ENCODE measurements around the gene LTBP3. TPM values are rescaled to one million over a fixed set of nuclear protein-coding genes. Genes with fewer than 3 reads are reported as not detected.

Gene LTBP3
- total RNA-seq, 4 donors from 2014 or later, result 48.7 to 467 (median 140) TPM

DNA sequence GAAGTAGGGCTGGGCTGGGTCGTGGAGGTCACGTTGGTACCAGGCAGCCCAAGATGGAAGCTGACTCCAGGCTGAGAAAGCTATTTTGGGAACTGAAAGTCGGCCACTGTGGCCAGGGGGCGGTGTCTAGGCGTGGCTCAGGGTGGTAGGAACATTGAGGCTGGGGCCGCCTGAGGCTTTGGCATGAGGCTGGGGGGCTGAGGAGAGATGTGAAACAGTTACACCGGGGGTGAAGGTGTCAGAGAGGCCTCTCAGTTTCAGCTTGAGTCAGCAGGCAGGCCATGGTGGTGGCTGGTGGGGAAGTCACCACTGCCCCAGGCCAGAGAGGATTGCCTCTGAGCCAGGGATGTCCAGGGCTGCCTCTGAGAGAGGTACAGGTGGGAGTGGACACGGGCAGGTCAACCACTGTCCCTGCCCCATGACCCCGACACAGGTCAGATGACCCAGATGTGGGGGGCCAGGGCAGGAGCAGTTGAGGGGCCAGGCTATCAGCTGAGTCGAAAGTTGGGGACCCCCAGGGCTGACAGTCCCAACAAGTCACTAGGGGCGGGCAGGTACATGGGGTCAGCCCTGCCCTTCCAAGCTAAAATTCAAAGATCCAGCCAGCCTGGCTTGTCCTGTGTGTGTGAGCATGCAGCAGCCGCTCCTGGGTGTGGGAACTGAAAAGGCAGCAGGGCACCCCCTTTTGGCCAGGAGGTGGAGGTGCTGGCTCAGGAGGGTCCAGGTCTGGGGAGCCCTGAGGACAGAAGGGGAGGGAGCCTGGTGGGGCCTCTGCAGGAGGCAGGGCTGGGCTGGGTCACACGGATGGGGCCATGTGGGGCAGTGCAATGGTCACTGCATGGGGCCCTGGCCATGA lies 30.3 kb upstream of the LTBP3 start:
- Histone ChIP-seq H3K9me3 (no peaks in the 10 kb centered on the region), H3K36me3 (no peaks in the 10 kb centered on the region), H3K27ac (peak overlapping the region; percentile 70 to 85 (median 72)), H3K4me1 (peaks cover 23 to 41% (median 34%) of the 10 kb centered on the region in 4 donors), H3K4me3 (no peak overlapping the region), H3K27me3 (no peaks in the 10 kb centered on the region)
- TF ChIP-seq POLR2A (IDR thresholded peaks at IDR 0.05), result no peak
- TF ChIP-seq POLR2AphosphoS5 (IDR thresholded peaks at IDR 0.05), result peak in 1 of 3 donors; percentile 9
- TF ChIP-seq, protein P1, sequence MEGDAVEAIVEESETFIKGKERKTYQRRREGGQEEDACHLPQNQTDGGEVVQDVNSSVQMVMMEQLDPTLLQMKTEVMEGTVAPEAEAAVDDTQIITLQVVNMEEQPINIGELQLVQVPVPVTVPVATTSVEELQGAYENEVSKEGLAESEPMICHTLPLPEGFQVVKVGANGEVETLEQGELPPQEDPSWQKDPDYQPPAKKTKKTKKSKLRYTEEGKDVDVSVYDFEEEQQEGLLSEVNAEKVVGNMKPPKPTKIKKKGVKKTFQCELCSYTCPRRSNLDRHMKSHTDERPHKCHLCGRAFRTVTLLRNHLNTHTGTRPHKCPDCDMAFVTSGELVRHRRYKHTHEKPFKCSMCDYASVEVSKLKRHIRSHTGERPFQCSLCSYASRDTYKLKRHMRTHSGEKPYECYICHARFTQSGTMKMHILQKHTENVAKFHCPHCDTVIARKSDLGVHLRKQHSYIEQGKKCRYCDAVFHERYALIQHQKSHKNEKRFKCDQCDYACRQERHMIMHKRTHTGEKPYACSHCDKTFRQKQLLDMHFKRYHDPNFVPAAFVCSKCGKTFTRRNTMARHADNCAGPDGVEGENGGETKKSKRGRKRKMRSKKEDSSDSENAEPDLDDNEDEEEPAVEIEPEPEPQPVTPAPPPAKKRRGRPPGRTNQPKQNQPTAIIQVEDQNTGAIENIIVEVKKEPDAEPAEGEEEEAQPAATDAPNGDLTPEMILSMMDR (IDR thresholded peaks at IDR 0.05), result peak; percentile 49 to 73 (median 62)
- WGBS, 2 donors (ENCODE audit: low coverage in 1 of 2), result 24 to 48% methylated on average over 2 to 13 of the region's 13 CpGs
- in situ Hi-C loops (cut with MboI; ENCODE audit: low pct_ligation_motif_present in 1 of 4, low pct_unique_long_range_greater_than_20kb in 1 of 4, low sequenced_read_pairs in 3 of 4) (no loop called here), intact Hi-C loops (cut with DNase I; ENCODE audit: low total_unique reads) (no loop called here)
- DNase-seq, result peak; percentile 83

DNA sequence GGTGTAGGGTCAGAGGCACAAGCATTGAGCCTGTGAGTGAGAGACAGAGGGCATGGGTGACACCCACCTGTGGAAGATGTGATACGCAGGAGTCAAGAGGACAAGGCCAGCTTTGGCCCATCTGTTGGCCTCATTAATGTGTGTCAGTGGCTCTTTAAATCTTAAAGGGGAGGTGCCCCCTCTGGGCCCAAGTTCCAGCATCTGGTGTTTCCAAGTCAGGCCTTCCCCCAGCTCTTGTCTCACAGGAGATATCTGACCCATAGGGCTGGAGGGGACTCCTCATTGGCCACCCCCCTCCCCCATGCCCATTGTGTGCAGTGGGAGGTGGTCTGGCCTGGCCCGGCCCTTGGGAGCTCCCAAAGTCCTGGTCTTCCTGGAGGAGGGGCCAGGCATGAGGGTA lies 28.5 kb upstream of the LTBP3 start:
- in situ Hi-C loops (cut with MboI; ENCODE audit: low pct_ligation_motif_present in 1 of 4, low pct_unique_long_range_greater_than_20kb in 1 of 4, low sequenced_read_pairs in 3 of 4) (no loop called here), intact Hi-C loops (cut with DNase I; ENCODE audit: low total_unique reads) (no loop called here)
- Histone ChIP-seq H3K27ac (peak overlapping the region; percentile 70 to 85 (median 72)), H3K4me1 (peaks cover 15 to 34% (median 26%) of the 10 kb centered on the region in 4 donors), H3K36me3 (peaks cover 0 to 3% (median 0%) of the 10 kb centered on the region in 4 donors), H3K4me3 (no peak overlapping the region), H3K27me3 (no peaks in the 10 kb centered on the region), H3K9me3 (no peaks in the 10 kb centered on the region)
- 58% methylated on average over 2 of the region's 2 CpGs; no CpG with 5 or more reads in 1 of the 2 donors for WGBS, 2 donors (ENCODE audit: low coverage in 1 of 2)
- TF ChIP-seq POLR2A (IDR thresholded peaks at IDR 0.05), result no peak
- TF ChIP-seq EP300 (IDR thresholded peaks at IDR 0.05; ENCODE audit: low read depth), result no peak
- TF ChIP-seq, protein P1 (IDR thresholded peaks at IDR 0.05), result no peak
- no peak for TF ChIP-seq POLR2AphosphoS5 (IDR thresholded peaks at IDR 0.05)
- DNase-seq, result no peak

DNA sequence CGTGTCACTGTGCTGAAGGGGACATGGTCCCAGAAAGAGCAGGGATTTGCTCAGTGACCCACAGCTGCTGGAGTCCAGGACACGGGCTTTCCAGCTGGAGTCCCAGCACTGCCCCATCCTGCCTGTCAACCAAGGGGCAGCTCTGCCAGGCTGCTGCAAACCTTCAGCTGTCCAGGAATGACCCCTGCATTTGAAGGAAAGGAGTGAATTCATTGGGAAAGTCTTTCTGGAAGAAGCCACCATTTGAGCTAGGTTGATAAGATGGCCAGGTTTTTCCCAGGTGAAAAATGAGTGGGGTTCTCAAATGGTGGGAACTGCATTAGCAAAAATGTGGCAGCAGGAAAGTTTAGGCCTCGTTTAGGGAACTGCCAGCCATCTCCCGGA lies 28.1 kb upstream of the LTBP3 start:
- Histone ChIP-seq H3K4me1 (peaks cover 15 to 34% (median 26%) of the 10 kb centered on the region in 4 donors), H3K9me3 (no peaks in the 10 kb centered on the region), H3K4me3 (no peak overlapping the region), H3K36me3 (peaks cover 0 to 7% (median 0%) of the 10 kb centered on the region in 4 donors), H3K27ac (peak overlapping the region; percentile 70 to 85 (median 72)), H3K27me3 (no peaks in the 10 kb centered on the region)
- TF ChIP-seq POLR2AphosphoS5 (IDR thresholded peaks at IDR 0.05) (no peak), EP300 (IDR thresholded peaks at IDR 0.05; ENCODE audit: low read depth) (no peak), POLR2A (IDR thresholded peaks at IDR 0.05) (no peak)
- TF ChIP-seq, protein P1 (IDR thresholded peaks at IDR 0.05), result no peak
- intact Hi-C loops (cut with DNase I; ENCODE audit: low total_unique reads) (no loop called here), in situ Hi-C loops (cut with MboI; ENCODE audit: low pct_ligation_motif_present in 1 of 4, low pct_unique_long_range_greater_than_20kb in 1 of 4, low sequenced_read_pairs in 3 of 4) (no loop called here)
- no peak for DNase-seq
- WGBS, 2 donors (ENCODE audit: low coverage in 1 of 2), result 44 to 79% methylated on average over 2 to 4 of the region's 4 CpGs

DNA sequence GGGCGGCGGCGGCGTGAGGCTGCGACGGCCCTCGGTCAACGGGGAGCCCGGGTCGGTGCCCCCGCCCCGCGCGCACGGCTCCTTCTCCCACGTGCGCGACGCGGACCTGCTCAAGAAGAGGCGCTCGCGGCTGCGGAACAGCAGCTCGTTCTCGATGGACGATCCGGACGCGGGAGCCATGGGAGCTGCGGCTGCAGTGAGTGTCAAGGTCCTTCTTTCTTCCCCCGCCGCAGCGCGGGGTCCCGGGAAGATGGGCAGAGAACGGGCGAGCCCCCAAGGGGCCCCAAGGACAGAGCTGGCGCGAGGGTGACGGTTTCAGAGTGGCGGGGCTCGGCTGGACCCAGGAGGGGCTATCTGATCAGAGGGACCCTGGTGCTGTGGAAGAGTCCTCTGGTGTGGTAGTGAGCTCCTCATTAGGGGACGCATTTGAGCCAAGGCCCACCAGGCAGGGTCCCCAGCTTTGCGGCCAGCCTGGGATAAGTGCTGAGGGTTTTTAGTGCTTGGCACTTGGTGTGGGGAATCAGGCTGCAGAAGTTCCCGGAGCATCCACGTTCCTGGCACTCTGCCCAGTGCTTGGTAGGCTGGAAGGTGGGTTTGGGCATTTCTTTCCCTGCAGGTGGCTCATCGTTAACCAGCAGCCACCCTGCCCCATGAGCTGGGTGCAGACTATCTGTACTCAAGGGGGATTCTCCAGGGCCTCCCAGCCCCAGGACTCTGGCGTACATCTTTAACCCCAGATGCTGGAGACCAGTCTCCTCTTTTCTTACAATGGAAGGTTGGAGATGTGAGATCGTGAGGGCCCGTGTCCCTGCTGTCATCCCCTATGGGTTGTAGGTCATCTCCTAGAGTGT lies 27.5 kb upstream of the LTBP3 start:
- Histone ChIP-seq H3K36me3 (peaks cover 0 to 13% (median 2%) of the 10 kb centered on the region in 4 donors), H3K27me3 (no peaks in the 10 kb centered on the region), H3K27ac (peak overlapping the region; percentile 70 to 85 (median 72)), H3K4me1 (peaks cover 15 to 34% (median 26%) of the 10 kb centered on the region in 4 donors), H3K9me3 (no peaks in the 10 kb centered on the region), H3K4me3 (no peak overlapping the region)
- TF ChIP-seq POLR2A (IDR thresholded peaks at IDR 0.05), result no peak
- no peak for TF ChIP-seq EP300 (IDR thresholded peaks at IDR 0.05; ENCODE audit: low read depth)
- TF ChIP-seq, protein P1 (IDR thresholded peaks at IDR 0.05), result no peak
- no peak for TF ChIP-seq POLR2AphosphoS5 (IDR thresholded peaks at IDR 0.05)
- DNase-seq, result no peak
- WGBS, 2 donors (ENCODE audit: low coverage in 1 of 2), result 87% methylated on average over 51 of the region's 51 CpGs; no CpG with 5 or more reads in 1 of the 2 donors
- intact Hi-C loops (cut with DNase I; ENCODE audit: low total_unique reads), result no loop called here
- in situ Hi-C loops (cut with MboI; ENCODE audit: low pct_ligation_motif_present in 1 of 4, low pct_unique_long_range_greater_than_20kb in 1 of 4, low sequenced_read_pairs in 3 of 4), result no loop called here

Data from transverse colon (tissue), 4 donors.